Panc1 (cell line): ENCODE data around the gene DNAAF9.

Experiments
- CTCF ChIP-seq: fragments of 450-650 bp; IDR thresholded peaks from 2 replicates; pipeline ENCODE4 v1.5.1; 2017; ENCODE audit warnings: mild to moderate bottlenecking
- POLR2AphosphoS5 ChIP-seq: IDR thresholded peaks from 2 replicates; pipeline ENCODE4 v1.6.1; 2012; ENCODE audit warnings: mild to moderate bottlenecking, low read depth, low read length, moderate library complexity

GRCh38 chr20:3434232-3434631 lies 26.8 kb upstream of the DNAAF9 start:
- TF ChIP-seq POLR2AphosphoS5 (no peak), CTCF (no peak)
